Neural cell (in vitro differentiated cells): ENCODE measurements around the gene TMCO4.

Source experiments
- EZH2 ChIP-seq: fragments of 200-600, 300-800 bp; shearing (Covaris generic), sonication (generic); IDR thresholded peaks from 2 replicates; pipeline ENCODE4 v1.6.1; 2014; ENCODE audit warnings: antibody characterized with exemption, low read length, borderline replicate concordance, mild to moderate bottlenecking; ENCODE audit not compliant: insufficient read depth, poor library complexity, severe bottlenecking
- REST ChIP-seq: IDR thresholded peaks from 2 replicates; pipeline ENCODE4 v1.6.1; 2012; ENCODE audit warnings: borderline replicate concordance

- TF ChIP-seq REST (no peak), EZH2 (no peak)
Observed at GRCh38 chr1:19678493-19678892, 121.2 kb downstream of the TMCO4 start.
